ENCODE data around the gene TSEN54.

The TSEN54 gene

DNA sequence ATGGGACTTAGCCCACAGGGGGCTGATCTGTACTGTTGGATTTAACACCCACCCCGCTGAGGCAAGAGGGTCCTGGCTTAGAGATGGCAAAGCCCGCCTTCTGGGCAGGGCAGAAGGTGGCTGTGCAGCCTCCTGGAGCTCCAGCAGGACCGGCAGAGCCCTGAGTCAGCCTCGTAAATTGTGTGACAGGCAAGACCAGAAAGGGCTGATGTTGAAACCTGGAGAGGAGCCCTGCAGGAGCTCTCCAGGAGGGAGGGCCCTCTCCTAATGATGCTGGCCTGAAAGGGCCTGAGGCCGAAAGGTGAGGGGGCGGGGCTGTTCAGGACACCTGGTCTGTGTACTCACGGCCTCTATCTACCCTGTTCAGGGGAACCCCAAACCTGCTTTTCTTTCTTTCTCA is 48.7 kb downstream of the TSEN54 start:
- Histone ChIP-seq H3K9ac (ENCODE audit: low read depth, low read length) (no peak overlapping the region), H3K4me2 (ENCODE audit: low read length) (no peak overlapping the region), H3K36me3 (ENCODE audit: insufficient read depth, low read length) (no peaks in the 10 kb centered on the region)

GRCh38 chr17:75565618-75566017 is 49.3 kb downstream of the TSEN54 start:
- H3K36me3 ChIP-seq (ENCODE audit: insufficient read depth, low read length): no peaks in the 10 kb centered on the region
- H3K4me2 ChIP-seq (ENCODE audit: low read length): no peak overlapping the region
- H3K4me1 ChIP-seq (ENCODE audit: control insufficient read depth, insufficient read depth, low read length): peaks cover 3% of the 10 kb centered on the region
- no peak overlapping the region for H3K4me3 ChIP-seq (ENCODE audit: low read length)
- no peak overlapping the region for H3K9ac ChIP-seq (ENCODE audit: low read depth, low read length)
- peaks cover 38% of the 10 kb centered on the region for H3K27me3 ChIP-seq (ENCODE audit: control insufficient read depth, insufficient read depth, low read length)
- H3K9me3 ChIP-seq (replicated peaks; ENCODE audit: low read length): no peaks in the 10 kb centered on the region

More for the DNA sequence above, 48.7 kb downstream of the TSEN54 start:
- Histone ChIP-seq H3K9me3 (replicated peaks; ENCODE audit: low read length) (no peaks in the 10 kb centered on the region), H3K4me1 (ENCODE audit: control insufficient read depth, insufficient read depth, low read length) (peaks cover 3% of the 10 kb centered on the region), H3K4me3 (ENCODE audit: low read length) (no peak overlapping the region), H3K27me3 (ENCODE audit: control insufficient read depth, insufficient read depth, low read length) (peaks cover 38% of the 10 kb centered on the region)

DNA sequence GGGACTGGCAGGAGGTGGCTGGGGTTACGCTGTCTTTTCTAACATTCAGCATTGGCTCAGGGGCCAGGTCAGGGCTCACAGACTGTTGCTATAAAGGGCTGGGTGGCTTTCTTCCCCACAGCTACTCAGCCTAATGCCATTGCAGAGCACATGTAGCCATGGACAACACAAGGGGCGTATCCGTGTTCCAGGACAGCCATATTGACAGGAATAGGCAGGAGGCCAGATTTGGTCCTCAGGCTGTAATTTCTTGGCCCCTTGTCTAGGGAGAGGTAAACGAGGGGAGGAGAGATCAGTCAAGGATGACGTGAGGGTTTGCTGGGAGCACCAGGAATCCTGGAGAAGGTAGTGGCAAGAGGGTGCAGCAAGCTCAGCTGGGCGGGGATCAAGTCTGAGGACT is 50.1 kb downstream of the TSEN54 start:
- no peaks in the 10 kb centered on the region for H3K36me3 ChIP-seq (ENCODE audit: insufficient read depth, low read length)
- H3K4me1 ChIP-seq (ENCODE audit: control insufficient read depth, insufficient read depth, low read length): peaks cover 3% of the 10 kb centered on the region
- H3K27me3 ChIP-seq (ENCODE audit: control insufficient read depth, insufficient read depth, low read length): peaks cover 38% of the 10 kb centered on the region
- H3K9me3 ChIP-seq (replicated peaks; ENCODE audit: low read length): no peaks in the 10 kb centered on the region
- H3K4me3 ChIP-seq (ENCODE audit: low read length): no peak overlapping the region
- H3K9ac ChIP-seq (ENCODE audit: low read depth, low read length): no peak overlapping the region
- no peak overlapping the region for H3K4me2 ChIP-seq (ENCODE audit: low read length)

GRCh38 chr17:75566834-75567233 is 50.5 kb downstream of the TSEN54 start:
- H3K4me3 ChIP-seq (ENCODE audit: low read length): no peak overlapping the region
- peaks cover 38% of the 10 kb centered on the region for H3K27me3 ChIP-seq (ENCODE audit: control insufficient read depth, insufficient read depth, low read length)
- H3K9me3 ChIP-seq (replicated peaks; ENCODE audit: low read length): no peaks in the 10 kb centered on the region
- H3K4me2 ChIP-seq (ENCODE audit: low read length): no peak overlapping the region
- H3K4me1 ChIP-seq (ENCODE audit: control insufficient read depth, insufficient read depth, low read length): peaks cover 3% of the 10 kb centered on the region
- H3K36me3 ChIP-seq (ENCODE audit: insufficient read depth, low read length): no peaks in the 10 kb centered on the region
- no peak overlapping the region for H3K9ac ChIP-seq (ENCODE audit: low read depth, low read length)

DNA sequence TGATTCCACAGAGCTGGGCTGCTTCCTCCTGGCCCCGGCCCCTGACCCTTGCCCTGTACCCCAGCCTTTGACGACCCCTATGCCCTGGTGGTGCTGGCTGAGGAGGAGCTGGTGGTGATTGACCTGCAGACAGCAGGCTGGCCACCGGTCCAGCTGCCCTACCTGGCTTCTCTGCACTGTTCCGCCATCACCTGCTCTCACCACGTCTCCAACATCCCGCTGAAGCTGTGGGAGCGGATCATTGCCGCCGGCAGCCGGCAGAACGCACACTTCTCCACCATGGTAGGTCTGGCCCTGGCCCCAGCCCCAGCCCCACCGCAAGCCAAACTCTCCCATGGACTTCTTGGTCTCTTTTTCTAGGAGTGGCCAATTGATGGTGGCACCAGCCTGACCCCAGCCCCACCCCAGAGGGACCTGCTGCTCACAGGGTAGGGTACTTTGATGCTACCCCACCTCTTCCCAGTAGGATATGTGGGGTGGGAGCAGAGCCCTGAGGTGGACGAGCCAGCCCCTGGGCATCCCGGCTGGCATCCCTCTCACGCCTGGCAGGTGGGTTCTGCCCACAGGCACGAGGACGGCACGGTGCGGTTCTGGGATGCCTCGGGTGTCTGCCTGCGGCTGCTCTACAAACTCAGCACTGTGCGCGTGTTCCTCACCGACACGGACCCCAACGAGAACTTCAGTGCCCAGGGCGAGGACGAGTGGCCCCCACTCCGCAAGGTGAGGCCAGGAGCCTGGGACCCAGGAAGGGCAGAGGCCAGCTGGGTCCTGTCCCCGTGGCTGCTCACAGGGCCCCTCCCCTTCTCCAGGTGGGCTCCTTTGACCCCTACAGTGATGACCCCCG is 52.3 kb downstream of the TSEN54 start:
- Histone ChIP-seq H3K9ac (ENCODE audit: low read depth, low read length) (no peak overlapping the region), H3K4me1 (ENCODE audit: control insufficient read depth, insufficient read depth, low read length) (no peaks in the 10 kb centered on the region), H3K9me3 (replicated peaks; ENCODE audit: low read length) (no peaks in the 10 kb centered on the region), H3K4me2 (ENCODE audit: low read length) (no peak overlapping the region), H3K27me3 (ENCODE audit: control insufficient read depth, insufficient read depth, low read length) (peaks cover 31% of the 10 kb centered on the region), H3K4me3 (ENCODE audit: low read length) (no peak overlapping the region), H3K36me3 (ENCODE audit: insufficient read depth, low read length) (no peaks in the 10 kb centered on the region)

DNA sequence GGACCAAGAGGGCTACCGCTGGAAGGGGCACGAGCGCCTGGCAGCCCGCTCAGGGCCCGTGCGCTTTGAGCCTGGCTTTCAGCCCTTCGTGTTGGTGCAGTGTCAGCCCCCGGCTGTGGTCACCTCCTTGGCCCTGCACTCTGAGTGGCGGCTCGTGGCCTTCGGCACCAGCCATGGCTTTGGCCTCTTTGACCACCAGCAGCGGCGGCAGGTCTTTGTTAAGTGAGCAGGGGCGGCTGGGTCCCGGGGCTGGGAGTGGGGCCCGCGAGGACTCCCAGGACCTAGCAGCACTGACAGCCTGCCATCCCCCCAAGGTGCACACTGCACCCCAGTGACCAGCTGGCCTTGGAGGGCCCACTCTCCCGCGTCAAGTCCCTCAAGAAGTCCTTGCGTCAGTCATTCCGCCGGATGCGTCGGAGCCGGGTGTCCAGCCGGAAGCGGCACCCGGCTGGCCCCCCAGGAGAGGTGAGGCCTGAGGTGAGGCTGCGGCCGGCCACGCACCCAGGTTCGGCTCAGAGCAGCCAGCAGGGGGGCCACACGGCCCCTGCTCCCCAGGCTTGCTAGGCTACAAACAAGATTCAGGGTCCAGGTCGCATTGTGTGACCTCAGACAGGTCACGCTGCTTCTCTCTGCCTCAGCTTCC is 53.8 kb downstream of the TSEN54 start:
- Histone ChIP-seq H3K4me2 (ENCODE audit: low read length) (no peak overlapping the region), H3K9ac (ENCODE audit: low read depth, low read length) (no peak overlapping the region), H3K4me1 (ENCODE audit: control insufficient read depth, insufficient read depth, low read length) (no peaks in the 10 kb centered on the region), H3K9me3 (replicated peaks; ENCODE audit: low read length) (no peaks in the 10 kb centered on the region), H3K36me3 (ENCODE audit: insufficient read depth, low read length) (no peaks in the 10 kb centered on the region), H3K4me3 (ENCODE audit: low read length) (no peak overlapping the region), H3K27me3 (ENCODE audit: control insufficient read depth, insufficient read depth, low read length) (peaks cover 27% of the 10 kb centered on the region)

DNA sequence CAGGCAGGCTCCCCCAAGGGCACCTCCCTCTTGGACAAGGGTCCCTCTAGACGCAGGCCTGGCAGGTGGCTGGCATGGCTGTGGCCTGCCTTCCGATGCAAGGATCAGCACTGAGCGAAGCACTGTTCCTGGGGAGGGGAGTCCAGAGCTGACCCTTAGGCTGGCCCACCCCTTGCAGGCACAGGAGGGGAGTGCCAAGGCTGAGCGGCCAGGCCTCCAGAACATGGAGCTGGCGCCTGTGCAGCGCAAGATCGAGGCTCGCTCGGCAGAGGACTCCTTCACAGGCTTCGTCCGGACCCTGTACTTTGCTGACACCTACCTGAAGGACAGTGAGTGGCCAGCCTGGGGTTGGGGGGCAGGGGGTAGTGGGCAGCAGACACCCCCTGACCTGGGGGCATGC is 54.4 kb downstream of the TSEN54 start:
- H3K9me3 ChIP-seq (replicated peaks; ENCODE audit: low read length): no peaks in the 10 kb centered on the region
- H3K4me2 ChIP-seq (ENCODE audit: low read length): no peak overlapping the region
- H3K4me1 ChIP-seq (ENCODE audit: control insufficient read depth, insufficient read depth, low read length): no peaks in the 10 kb centered on the region
- peaks cover 26% of the 10 kb centered on the region for H3K27me3 ChIP-seq (ENCODE audit: control insufficient read depth, insufficient read depth, low read length)
- no peak overlapping the region for H3K9ac ChIP-seq (ENCODE audit: low read depth, low read length)
- no peak overlapping the region for H3K4me3 ChIP-seq (ENCODE audit: low read length)
- H3K36me3 ChIP-seq (ENCODE audit: insufficient read depth, low read length): no peaks in the 10 kb centered on the region

GRCh38 chr17:75571197-75571884 is 55.0 kb downstream of the TSEN54 start:
- Histone ChIP-seq H3K4me1 (ENCODE audit: control insufficient read depth, insufficient read depth, low read length) (no peaks in the 10 kb centered on the region), H3K4me3 (ENCODE audit: low read length) (no peak overlapping the region), H3K4me2 (ENCODE audit: low read length) (no peak overlapping the region), H3K9me3 (replicated peaks; ENCODE audit: low read length) (no peaks in the 10 kb centered on the region), H3K27me3 (ENCODE audit: control insufficient read depth, insufficient read depth, low read length) (peaks cover 22% of the 10 kb centered on the region), H3K9ac (ENCODE audit: low read depth, low read length) (no peak overlapping the region), H3K36me3 (ENCODE audit: insufficient read depth, low read length) (no peaks in the 10 kb centered on the region)

DNA sequence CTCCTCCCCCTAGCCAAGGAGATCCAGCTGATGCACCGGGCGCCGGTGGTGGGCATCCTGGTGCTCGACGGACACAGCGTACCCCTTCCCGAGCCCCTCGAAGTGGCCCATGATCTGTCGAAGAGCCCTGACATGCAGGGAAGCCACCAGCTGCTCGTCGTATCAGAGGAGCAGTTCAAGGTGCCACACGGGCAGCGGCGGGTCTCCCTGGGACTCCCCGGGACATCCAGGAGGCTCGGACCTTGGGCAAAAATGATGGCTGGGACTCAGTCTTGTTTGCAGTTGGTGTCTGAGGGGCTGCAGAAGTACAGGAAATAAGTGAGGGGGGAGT is 55.5 kb downstream of the TSEN54 start:
- H3K4me1 ChIP-seq (ENCODE audit: control insufficient read depth, insufficient read depth, low read length): no peaks in the 10 kb centered on the region
- no peak overlapping the region for H3K4me2 ChIP-seq (ENCODE audit: low read length)
- H3K9ac ChIP-seq (ENCODE audit: low read depth, low read length): no peak overlapping the region
- no peak overlapping the region for H3K4me3 ChIP-seq (ENCODE audit: low read length)
- H3K27me3 ChIP-seq (ENCODE audit: control insufficient read depth, insufficient read depth, low read length): peaks cover 17% of the 10 kb centered on the region
- H3K9me3 ChIP-seq (replicated peaks; ENCODE audit: low read length): no peaks in the 10 kb centered on the region
- no peaks in the 10 kb centered on the region for H3K36me3 ChIP-seq (ENCODE audit: insufficient read depth, low read length)

- Histone ChIP-seq H3K4me2 (ENCODE audit: low read length) (no peak overlapping the region), H3K4me1 (ENCODE audit: control insufficient read depth, insufficient read depth, low read length) (no peaks in the 10 kb centered on the region), H3K36me3 (ENCODE audit: insufficient read depth, low read length) (no peaks in the 10 kb centered on the region), H3K4me3 (ENCODE audit: low read length) (no peak overlapping the region), H3K27me3 (ENCODE audit: control insufficient read depth, insufficient read depth, low read length) (peaks cover 14% of the 10 kb centered on the region), H3K9me3 (replicated peaks; ENCODE audit: low read length) (no peaks in the 10 kb centered on the region), H3K9ac (ENCODE audit: low read depth, low read length) (no peak overlapping the region)
These were observed 56.6 kb downstream of the TSEN54 start for GRCh38 chr17:75572713-75573539.

DNA sequence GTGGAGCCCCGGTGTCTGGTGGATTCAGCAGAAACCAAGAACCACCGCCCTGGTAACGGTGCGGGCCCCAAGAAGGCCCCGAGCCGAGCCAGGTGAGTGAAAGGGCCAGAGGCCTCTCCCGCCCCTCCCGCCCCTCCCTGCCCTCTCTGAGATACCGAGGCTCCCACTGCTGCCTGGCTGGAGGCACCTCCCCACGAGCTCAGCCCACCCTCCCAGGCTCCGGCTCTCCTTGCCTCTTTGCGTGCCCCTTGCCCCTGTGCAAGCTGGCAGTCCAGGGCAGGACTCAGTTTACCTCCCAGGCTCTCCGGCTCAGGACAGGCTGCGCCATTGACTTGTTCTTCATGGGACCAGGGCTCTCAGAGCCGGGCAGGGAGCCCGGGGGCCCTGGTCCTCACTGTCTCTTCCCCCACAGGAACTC is 57.2 kb downstream of the TSEN54 start:
- Histone ChIP-seq H3K9me3 (replicated peaks; ENCODE audit: low read length) (no peaks in the 10 kb centered on the region), H3K4me2 (ENCODE audit: low read length) (no peak overlapping the region), H3K27me3 (ENCODE audit: control insufficient read depth, insufficient read depth, low read length) (peaks cover 8% of the 10 kb centered on the region), H3K36me3 (ENCODE audit: insufficient read depth, low read length) (no peaks in the 10 kb centered on the region), H3K9ac (ENCODE audit: low read depth, low read length) (no peak overlapping the region), H3K4me3 (ENCODE audit: low read length) (no peak overlapping the region), H3K4me1 (ENCODE audit: control insufficient read depth, insufficient read depth, low read length) (no peaks in the 10 kb centered on the region)

Data from skeletal muscle satellite cell (primary cell).